ENCODE data around the gene PRDM7.
"Not testable (repeated sequence)": the region's sequence is repeated elsewhere in the genome, so short reads cannot be mapped to it uniquely, and the experiment has no call there.

The PRDM7 gene

DNA sequence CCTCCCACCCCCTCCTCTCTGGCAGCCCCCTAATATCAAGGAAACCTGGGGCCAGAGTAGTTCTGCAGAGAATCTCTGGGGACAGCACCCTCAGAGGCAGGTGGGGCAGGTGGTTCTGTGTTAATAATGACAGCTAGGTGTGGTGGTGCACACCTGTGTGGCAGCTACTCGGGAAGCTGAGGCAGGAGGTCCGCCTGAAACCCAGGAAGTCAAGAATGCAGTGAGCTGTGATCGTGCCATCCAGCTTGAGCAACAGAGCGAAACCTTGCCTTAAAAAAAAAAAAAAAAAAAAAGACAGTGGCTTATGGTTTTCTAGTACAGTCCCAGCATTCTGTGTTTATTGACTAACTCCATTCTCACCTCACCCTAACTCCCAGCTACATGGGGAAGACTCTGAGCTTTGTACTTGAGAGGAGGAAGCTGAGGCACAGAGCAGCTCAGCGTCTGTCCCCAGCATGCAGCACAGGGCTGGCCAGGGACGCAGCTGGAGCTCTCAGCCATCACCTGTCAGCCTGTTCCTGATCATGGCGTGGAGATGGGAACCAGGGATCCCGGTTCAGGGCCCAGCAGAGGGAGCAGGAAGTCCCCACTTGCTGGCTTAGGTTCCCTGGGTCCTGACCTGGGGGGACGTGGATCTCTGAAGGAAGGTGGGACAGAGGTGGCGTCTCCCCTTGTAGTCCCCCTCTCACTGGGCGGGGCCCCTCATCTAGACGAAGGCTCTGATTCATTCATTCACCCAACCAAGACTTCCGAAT is 64.0 kb downstream of the PRDM7 start:
- DNase-seq (ENCODE audit: low read depth, low spot score) = no peak

DNA sequence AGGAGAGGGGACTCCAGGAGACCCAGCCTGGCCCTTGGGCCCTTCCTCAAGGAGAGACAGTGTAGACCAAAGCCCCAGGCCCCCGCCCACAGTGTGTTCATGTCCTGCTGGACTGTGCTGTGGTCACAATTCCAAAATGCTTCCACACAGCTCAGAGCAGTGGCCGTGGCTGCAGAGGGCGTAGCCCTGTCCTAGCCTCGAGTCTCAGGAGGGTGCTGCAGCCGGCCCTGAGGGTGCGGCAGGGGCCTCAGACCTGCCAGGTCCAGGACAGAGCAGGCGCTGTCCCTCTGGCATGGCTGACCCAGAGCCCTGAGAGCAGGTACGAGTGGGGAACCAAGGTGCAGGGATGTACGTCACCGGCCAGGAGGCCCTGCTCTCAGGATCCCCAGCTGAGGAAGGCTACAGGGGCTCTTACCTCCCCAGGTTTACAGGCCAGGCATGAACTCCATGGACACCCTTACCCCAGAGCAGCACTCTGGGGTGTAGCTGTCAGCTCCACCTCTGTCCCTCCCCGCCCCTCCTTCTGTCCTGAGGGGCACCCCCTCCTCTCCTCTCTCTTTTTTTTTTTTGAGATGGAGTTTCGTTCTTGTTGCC is 65.1 kb downstream of the PRDM7 start:
- no peak for DNase-seq (ENCODE audit: low read depth, low spot score)

DNA sequence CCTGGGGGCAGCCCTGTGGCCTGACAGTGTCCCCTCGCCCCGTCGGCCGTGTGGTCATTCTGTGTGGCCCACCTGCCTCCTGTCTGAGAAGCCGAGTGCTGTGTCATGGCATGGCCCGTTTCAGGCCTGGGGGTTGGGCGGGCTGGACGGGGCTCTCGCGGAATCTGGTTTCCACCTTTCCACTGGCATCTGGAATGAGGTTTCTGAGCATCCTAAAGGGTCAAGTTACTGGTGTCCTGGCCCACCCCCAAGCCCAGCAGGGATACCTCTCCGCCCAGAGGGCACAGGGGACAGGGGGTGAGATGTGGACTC is 65.7 kb downstream of the PRDM7 start:
- no peak for DNase-seq (ENCODE audit: low read depth, low spot score)

DNA sequence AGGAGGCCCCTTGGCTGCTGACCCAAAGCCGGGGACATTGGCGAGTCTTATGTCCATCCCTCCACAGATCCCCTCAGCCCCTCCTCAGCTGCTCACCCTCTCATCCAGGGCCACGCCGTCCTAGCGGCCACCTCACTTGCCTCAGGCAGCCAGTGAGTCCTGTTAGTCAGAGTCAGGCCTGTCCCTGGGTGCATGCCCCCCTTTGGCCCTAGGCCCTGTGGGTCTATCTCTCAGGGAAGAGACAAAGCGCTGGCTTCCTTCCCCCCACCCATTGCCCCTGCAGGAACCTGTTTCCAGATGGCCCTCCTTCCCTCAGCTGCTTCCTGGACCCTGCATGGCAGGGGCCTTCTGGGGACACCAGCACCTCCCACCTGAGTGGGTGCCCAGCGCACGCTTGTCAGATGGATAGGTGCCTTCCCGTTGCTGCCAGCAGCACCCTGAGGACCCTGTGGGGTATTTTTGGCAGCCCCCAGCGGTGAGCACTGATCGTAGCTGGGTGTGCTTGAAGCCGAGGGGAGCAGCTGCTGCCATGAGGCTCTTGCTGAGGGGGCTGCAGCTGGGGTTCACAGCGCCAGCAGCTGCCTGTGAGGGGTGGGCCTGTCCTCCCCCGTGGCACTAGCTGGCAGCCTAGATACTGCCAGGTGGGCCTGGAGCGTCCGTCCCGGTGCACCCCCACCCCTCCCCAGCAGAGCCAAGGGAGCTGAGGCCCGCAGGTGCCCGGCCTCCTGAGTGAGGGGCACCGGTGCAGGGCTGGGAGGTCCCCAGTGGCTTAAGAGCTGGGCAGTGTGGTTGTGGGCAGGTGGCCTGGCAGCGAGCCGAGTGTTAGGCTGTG is 66.2 kb downstream of the PRDM7 start:
- no peak for DNase-seq (ENCODE audit: low read depth, low spot score)

DNA sequence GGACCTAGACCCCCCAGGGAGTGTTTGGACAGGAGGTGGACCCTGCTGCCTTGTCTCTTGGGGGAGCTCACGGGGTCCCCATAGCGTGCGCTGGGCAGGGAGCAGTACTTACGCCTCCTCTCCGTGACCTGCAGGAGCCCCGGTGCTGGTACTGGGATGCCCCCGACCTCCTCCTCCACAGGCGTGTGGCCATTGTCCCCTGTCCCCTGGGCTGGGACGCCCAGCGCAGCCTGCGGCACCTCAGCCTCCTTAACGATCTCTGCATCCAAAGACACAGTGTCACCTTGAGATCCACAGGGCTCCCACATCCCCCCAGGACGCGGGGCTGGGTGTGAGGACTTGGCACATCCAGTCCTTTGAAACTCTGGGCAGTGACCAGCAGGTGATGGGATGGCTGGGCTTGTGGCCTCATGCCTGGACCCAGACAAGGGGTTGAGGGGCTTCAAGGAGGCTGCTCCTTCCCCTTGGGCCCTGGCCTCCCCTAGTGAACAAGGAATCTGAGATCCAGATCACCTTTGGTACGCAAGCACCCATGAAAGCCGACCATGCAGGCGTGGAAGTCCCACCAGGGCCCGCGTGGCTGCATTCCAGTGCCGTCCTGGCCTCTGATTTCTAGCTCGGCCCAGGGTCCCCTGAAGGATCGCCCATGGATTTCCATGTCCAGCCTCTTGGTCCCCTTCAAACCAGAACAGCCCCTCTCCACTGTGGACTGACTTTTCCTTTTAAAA is 67.8 kb downstream of the PRDM7 start:
- no peak for DNase-seq (ENCODE audit: low read depth, low spot score)

DNA sequence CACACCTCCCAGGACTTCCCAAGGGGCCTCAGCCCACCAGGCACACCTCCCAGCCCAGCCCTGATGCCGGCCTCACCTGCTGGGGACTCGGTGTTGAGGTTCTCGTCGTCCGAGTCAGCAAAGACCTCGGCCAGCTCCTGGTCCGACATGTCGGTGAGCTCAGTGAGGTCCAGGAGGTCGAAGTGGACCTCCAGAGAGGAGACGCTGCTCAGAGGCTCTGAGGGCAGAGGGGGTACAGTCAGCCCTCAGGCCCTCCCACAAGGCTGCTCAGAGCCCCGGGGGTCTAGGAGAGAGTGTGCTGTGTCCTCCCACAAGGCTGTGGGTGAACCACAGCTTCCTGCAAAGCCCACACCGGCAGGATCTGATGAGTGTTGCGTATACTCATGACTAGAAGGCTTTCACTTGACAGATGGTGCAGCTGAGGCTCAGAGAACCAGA is 68.4 kb downstream of the PRDM7 start:
- DNase-seq (ENCODE audit: low read depth, low spot score) = no peak

DNA sequence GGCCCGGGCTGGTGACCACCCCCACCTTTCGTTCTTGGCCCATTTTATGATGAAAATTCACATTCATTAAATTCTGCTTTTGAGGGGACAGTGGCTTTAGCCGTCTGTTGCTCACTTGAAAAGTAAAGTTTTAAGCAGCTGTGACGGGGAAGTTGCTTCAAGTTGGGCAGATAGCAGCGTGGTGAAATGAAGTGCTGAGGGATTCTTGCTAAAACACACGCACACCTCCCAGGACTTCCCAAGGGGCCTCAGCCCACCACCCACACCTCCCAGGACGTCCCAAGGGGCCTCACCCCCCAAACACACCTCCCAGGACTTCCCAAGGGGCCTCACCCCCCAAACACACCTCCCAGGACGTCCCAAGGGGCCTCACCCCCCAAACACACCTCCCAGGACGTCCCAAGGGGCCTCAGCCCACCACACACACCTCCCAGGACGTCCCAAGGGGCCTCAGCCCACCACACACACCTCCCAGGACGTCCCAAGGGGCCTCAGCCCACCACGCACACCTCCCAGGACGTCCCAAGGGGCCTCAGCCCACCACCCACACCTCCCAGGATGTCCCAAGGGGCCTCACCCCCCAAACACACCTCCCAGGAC is 69.4 kb downstream of the PRDM7 start:
- not testable (repeated sequence) for DNase-seq (ENCODE audit: low read depth, low spot score)

DNA sequence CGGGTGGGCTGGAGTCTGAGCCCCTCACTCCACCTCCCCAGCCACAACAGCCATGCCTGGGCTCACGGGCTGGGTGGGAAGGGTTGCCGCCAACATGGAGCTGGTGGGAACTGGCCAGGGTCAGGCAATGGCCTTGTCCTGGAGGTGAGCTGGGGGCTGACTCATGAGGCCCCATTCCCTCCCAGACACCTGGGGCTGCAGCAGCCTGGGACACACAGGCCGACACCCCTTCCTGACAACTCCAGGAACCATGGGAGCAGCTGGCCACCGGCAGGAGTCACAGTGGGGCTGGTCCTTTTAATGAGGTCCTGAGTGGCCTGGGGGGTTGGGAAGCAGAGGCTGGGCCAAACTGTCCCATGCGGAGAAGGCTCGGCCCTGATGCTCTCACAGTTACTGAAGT is 70.1 kb downstream of the PRDM7 start:
- DNase-seq (ENCODE audit: low read depth, low spot score) = no peak
